RCC 7860 (cell line): Measurements from ENCODE around the gene PLA2G2D.
"Not testable (repeated sequence)": the region's sequence is repeated elsewhere in the genome, so short reads cannot be mapped to it uniquely, and the experiment has no call there.

ENCODE experiments used
- DNase-seq: peaks from one replicate; pipeline ENCODE4 v3.0.0-alpha.2; 2015; ENCODE audit warnings: low spot score
- FAIRE-seq: peaks from 2 replicates; lab custom pipeline; 2012; peaks lifted over from hg19 to GRCh38; lab: Jason Lieb, UNC

PLA2G2D gene

GRCh38 chr1:20143318-20143717 lies 24.0 kb upstream of the PLA2G2D start:
- FAIRE-seq (no peak), DNase-seq (no peak)

GRCh38 chr1:20142001-20142710 lies 22.8 kb upstream of the PLA2G2D start:
- DNase-seq (no peak), FAIRE-seq (no peak)

GRCh38 chr1:20141466-20141865 lies 22.1 kb upstream of the PLA2G2D start:
- no peak for DNase-seq
- FAIRE-seq: no peak

- DNase-seq (no peak), FAIRE-seq (no peak)
Observed at GRCh38 chr1:20141001-20141400, 21.7 kb upstream of the PLA2G2D start.

GRCh38 chr1:20139776-20140612 lies 20.7 kb upstream of the PLA2G2D start:
- no peak for DNase-seq
- no peak for FAIRE-seq

- no peak for DNase-seq
- FAIRE-seq: no peak
Observed at GRCh38 chr1:20138961-20139550, 19.7 kb upstream of the PLA2G2D start, which contains the start of gene PLA2G2F. TSS of gene PLA2G2F (plus strand) at chr1:20139323. CDS start at chr1:20139428, 105 bp downstream.

GRCh38 chr1:20138346-20138745 lies 19.0 kb upstream of the PLA2G2D start:
- DNase-seq (no peak), FAIRE-seq (no peak)

GRCh38 chr1:20137604-20138003 lies 18.3 kb upstream of the PLA2G2D start:
- DNase-seq (no peak), FAIRE-seq (no peak)

- FAIRE-seq: no peak
- DNase-seq: no peak
Observed at GRCh38 chr1:20137055-20137454, 17.7 kb upstream of the PLA2G2D start.

- FAIRE-seq (no peak), DNase-seq (no peak)
Observed at GRCh38 chr1:20136249-20136648, 16.9 kb upstream of the PLA2G2D start.

GRCh38 chr1:20134995-20135394 lies 15.7 kb upstream of the PLA2G2D start:
- FAIRE-seq (no peak), DNase-seq (no peak)

GRCh38 chr1:20130518-20130917 lies 11.2 kb upstream of the PLA2G2D start:
- DNase-seq, FAIRE-seq: not testable (repeated sequence)

- no peak for DNase-seq
- no peak for FAIRE-seq
Observed at GRCh38 chr1:20126806-20127440, 7.6 kb upstream of the PLA2G2D start.

GRCh38 chr1:20126041-20126805 lies 6.9 kb upstream of the PLA2G2D start:
- no peak for DNase-seq
- FAIRE-seq: no peak

GRCh38 chr1:20125100-20125499 lies 5.8 kb upstream of the PLA2G2D start:
- FAIRE-seq (no peak), DNase-seq (no peak)

- FAIRE-seq: peak; percentile 71
- DNase-seq: peak; percentile 73
Observed at GRCh38 chr1:20124456-20125057, 5.2 kb upstream of the PLA2G2D start.

GRCh38 chr1:20123722-20124455 lies 4.6 kb upstream of the PLA2G2D start:
- FAIRE-seq (no peak), DNase-seq (no peak)

GRCh38 chr1:20120796-20121195 lies 1.5 kb upstream of the PLA2G2D start:
- no peak for DNase-seq
- no peak for FAIRE-seq

GRCh38 chr1:20117236-20117635 lies 2.1 kb downstream of the PLA2G2D start:
- FAIRE-seq (no peak), DNase-seq (no peak)
